CD14-positive monocyte (primary cell): Measurements from ENCODE around the gene DNAH7. TPM values are rescaled to one million over a fixed set of nuclear protein-coding genes. Genes with fewer than 3 reads are reported as not detected.

Experiments
- DNase-seq, 3 donors: peaks; one replicate each; pipeline ENCODE4 v3.0.0-alpha.2; 2011 to 2022
- H2AFZ ChIP-seq: 2 replicates; pipeline ENCODE4 v1.6.0; 2012; ENCODE audit warnings: mild to moderate bottlenecking, low read depth, low read length, inconsistent platforms; ENCODE audit not compliant: insufficient read depth, poor library complexity, severe bottlenecking
- H3K27ac ChIP-seq, 2 donors: 1 replicate in 1 of 2; 2 replicates in 1 of 2; pipeline ENCODE4 v1.5.1; 2012 to 2013; ENCODE audit warnings: low read length in 2 of 2, control low read depth in 1 of 2, inconsistent platforms in 1 of 2, low read depth in 1 of 2, mild to moderate bottlenecking in 1 of 2
- H3K27me3 ChIP-seq, 2 donors: one replicate each; pipeline versions ENCODE4 v1.6.0 to v1.6.1; 2011 to 2013; ENCODE audit warnings: low read length in 2 of 2; ENCODE audit not compliant: control insufficient read depth in 2 of 2, insufficient read depth in 2 of 2
- H3K36me3 ChIP-seq, 2 donors: replicated peaks in 1 of 2; 1 replicate in 1 of 2; 2 replicates in 1 of 2; pipeline versions ENCODE4 v1.5.1 to v1.6.1; 2012 to 2013; ENCODE audit warnings: low read length in 2 of 2, control low read depth in 1 of 2, inconsistent platforms in 1 of 2, mild to moderate bottlenecking in 1 of 2; ENCODE audit not compliant: insufficient read depth in 2 of 2, control insufficient read depth in 1 of 2
- H3K4me1 ChIP-seq, 2 donors: 1 replicate in 1 of 2; 2 replicates in 1 of 2; pipeline versions ENCODE4 v1.5.1 to v1.6.1; 2012 to 2013; ENCODE audit warnings: low read length in 2 of 2, control low read depth in 1 of 2, inconsistent platforms in 1 of 2, mild to moderate bottlenecking in 1 of 2, moderate library complexity in 1 of 2; ENCODE audit not compliant: insufficient read depth in 2 of 2, control insufficient read depth in 1 of 2
- H3K4me2 ChIP-seq: replicated peaks from 2 replicates; pipeline ENCODE3; 2012; ENCODE audit warnings: low read length, moderate library complexity, mild to moderate bottlenecking; ENCODE audit not compliant: poor library complexity, severe bottlenecking; ENCODE audit errors: extremely low read depth
- H3K4me3 ChIP-seq, 3 experiments: fragments of 200-600 bp in 1 of 3; sonication (generic) in 1 of 3; replicated peaks in 1 of 3; 1 replicate in 2 of 3; 2 replicates in 1 of 3; pipeline ENCODE4 v1.5.1; 2011 to 2013; ENCODE audit warnings: low read length in 3 of 3, mild to moderate bottlenecking in 3 of 3, control low read depth in 2 of 3, low read depth in 2 of 3, inconsistent platforms in 1 of 3, moderate library complexity in 1 of 3
- H3K79me2 ChIP-seq: 2 replicates; pipeline ENCODE4 v1.6.0; 2012; ENCODE audit warnings: mild to moderate bottlenecking, control low read depth, inconsistent platforms, low read length, moderate library complexity; ENCODE audit not compliant: insufficient read depth
- H3K9ac ChIP-seq: 2 replicates; pipeline ENCODE4 v1.6.0; 2017; ENCODE audit warnings: low read length, mild to moderate bottlenecking; ENCODE audit not compliant: insufficient read depth, poor library complexity, severe bottlenecking
- H3K9me3 ChIP-seq, 2 donors: replicated peaks in 1 of 2; 1 replicate in 1 of 2; 2 replicates in 1 of 2; pipeline versions ENCODE4 v1.5.1 to v1.6.1; 2012 to 2013; ENCODE audit warnings: low read length in 2 of 2, control low read depth in 1 of 2; ENCODE audit not compliant: control insufficient read depth in 1 of 2, insufficient read depth in 1 of 2
- H4K20me1 ChIP-seq: 2 replicates; pipeline ENCODE4 v1.6.0; 2012; ENCODE audit warnings: mild to moderate bottlenecking, low read length, control low read depth, moderate library complexity; ENCODE audit not compliant: insufficient read depth
- H3K27ac Mint-ChIP-seq, 7 donors: one replicate each; pipeline ENCODE4 v1.8.0; 2020; ENCODE audit warnings: mild to moderate bottlenecking in 7 of 7, mixed read lengths in 7 of 7, moderate library complexity in 6 of 7, inconsistent platforms in 2 of 7
- H3K27me3 Mint-ChIP-seq, 3 donors: one replicate each; pipeline ENCODE4 v1.8.0; 2021 to 2022; ENCODE audit warnings: low read depth in 3 of 3, mild to moderate bottlenecking in 3 of 3, mixed read lengths in 3 of 3, moderate library complexity in 3 of 3, inconsistent platforms in 1 of 3
- H3K36me3 Mint-ChIP-seq, 2 donors: one replicate each; pipeline ENCODE4 v1.8.0; 2020; ENCODE audit warnings: mixed read lengths in 2 of 2, inconsistent platforms in 1 of 2, mild to moderate bottlenecking in 1 of 2
- H3K4me1 Mint-ChIP-seq: one replicate; pipeline ENCODE4 v1.8.0; 2020; ENCODE audit warnings: mild to moderate bottlenecking, mixed read lengths
- H3K4me3 Mint-ChIP-seq, 2 donors: one replicate each; pipeline ENCODE4 v1.8.0; 2020; ENCODE audit warnings: mild to moderate bottlenecking in 2 of 2, mixed read lengths in 2 of 2, moderate library complexity in 1 of 2
- H3K9me3 Mint-ChIP-seq, 7 donors: one replicate each; pipeline ENCODE4 v1.8.0; 2020 to 2022; ENCODE audit warnings: mixed read lengths in 7 of 7, mild to moderate bottlenecking in 6 of 7, moderate library complexity in 6 of 7, inconsistent platforms in 2 of 7
- CTCF ChIP-seq: fragments of 200-600 bp; IDR thresholded peaks from one replicate; pipeline ENCODE4 v1.8.0; 2022; ENCODE audit warnings: antibody characterized with exemption, mild to moderate bottlenecking
- WGBS: methylation state at CpG from one replicate; pipeline ENCODE4 v1.1.5; 2013; ENCODE audit warnings: missing lambda C conversion rate; ENCODE audit not compliant: insufficient coverage; 5-methylcytosine and 5-hydroxymethylcytosine counted together
- intact Hi-C, 2 donors: fragments of 100-400 bp; cut with micrococcal nuclease; formaldehyde crosslinking; loops; one replicate each; pipeline versions ENCODE4 v1.15.0 to v1.15.1; 2023
- polyA plus RNA-seq, 3 donors: library from polyadenylated mRNA; depleted of rRNA in 1 of 3; unstranded in 2 of 3; stranded (reverse) in 1 of 3; fragments of 300-500 nt in 2 of 3; fragments of >200 nt in 1 of 3; fragmentation: Illumina TruSeq in 2 of 3; gene quantifications; 1 replicate in 2 of 3; 2 replicates in 1 of 3; pipeline ENCODE4 v1.2.3, GENCODE V29; 2012 to 2021

Gene DNAH7
- polyA plus RNA-seq, 3 donors: 0.07 TPM; not detected in 2

DNA sequence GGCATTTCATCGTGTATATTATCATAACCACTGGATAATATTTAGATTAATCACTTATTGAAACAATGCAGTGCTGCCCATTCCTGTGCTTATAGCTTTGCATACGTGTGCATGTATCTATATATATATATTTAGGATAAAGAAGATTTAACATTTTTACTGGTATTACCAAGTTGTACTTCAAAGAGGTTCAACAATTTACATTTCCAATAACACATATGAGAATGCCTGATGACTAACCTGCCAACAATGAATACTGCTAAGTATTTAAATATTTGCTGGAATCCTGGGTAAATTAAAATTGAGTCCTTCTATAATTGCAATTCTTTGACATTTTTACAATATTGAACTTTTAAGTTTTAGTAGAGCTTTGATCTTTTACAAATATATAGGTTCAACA, 300.2 kb downstream of the DNAH7 start:
- no peaks in the 10 kb centered on the region for H3K4me1 ChIP-seq
- H4K20me1 ChIP-seq: no peaks in the 10 kb centered on the region
- H3K9ac ChIP-seq: no peak overlapping the region
- H3K36me3 ChIP-seq: no peaks in the 10 kb centered on the region
- intact Hi-C loops: no loop called here
- TF ChIP-seq CTCF: no peak
- H3K79me2 ChIP-seq: no peaks in the 10 kb centered on the region
- Mint-ChIP-seq H3K4me1 (no peaks in the 10 kb centered on the region), H3K36me3 (no peaks in the 10 kb centered on the region), H3K4me3 (no peak overlapping the region), H3K27ac (no peak overlapping the region), H3K9me3 (peaks cover 0 to 7% (median 2%) of the 10 kb centered on the region in 7 donors), H3K27me3 (no peaks in the 10 kb centered on the region)
- no peak overlapping the region for H2AFZ ChIP-seq
- H3K27ac ChIP-seq: no peak overlapping the region
- WGBS: no CpG with 5 or more reads among the region's 2 CpGs
- H3K4me2 ChIP-seq: no peak overlapping the region
- DNase-seq: no peak
- no peak overlapping the region for H3K4me3 ChIP-seq
- H3K9me3 ChIP-seq: no peaks in the 10 kb centered on the region
- H3K27me3 ChIP-seq: no peaks in the 10 kb centered on the region

DNA sequence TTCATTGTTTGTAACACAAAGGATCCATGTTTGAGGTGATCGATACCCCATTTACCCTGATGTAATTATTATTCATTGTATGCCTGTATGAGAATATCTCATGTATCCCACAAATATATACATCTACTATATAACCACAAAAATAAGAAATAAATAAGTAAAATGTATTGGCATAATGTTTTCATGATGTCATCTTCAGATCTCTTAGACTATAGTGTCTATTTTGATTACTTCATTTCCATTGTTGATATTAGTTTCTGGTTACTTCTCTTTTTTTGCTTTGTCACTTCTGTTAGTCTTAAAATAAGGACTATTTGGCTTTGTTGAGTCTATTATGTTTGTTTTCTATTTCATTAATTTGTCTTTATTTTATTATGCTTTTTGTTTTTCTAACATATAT, 301.9 kb downstream of the DNAH7 start:
- Histone ChIP-seq H3K4me3 (no peak overlapping the region), H4K20me1 (no peaks in the 10 kb centered on the region), H3K4me2 (no peak overlapping the region), H3K36me3 (no peaks in the 10 kb centered on the region), H2AFZ (no peak overlapping the region), H3K4me1 (no peaks in the 10 kb centered on the region), H3K79me2 (no peaks in the 10 kb centered on the region), H3K27me3 (no peaks in the 10 kb centered on the region), H3K9ac (no peak overlapping the region), H3K27ac (no peak overlapping the region), H3K9me3 (no peaks in the 10 kb centered on the region)
- intact Hi-C loops: no loop called here
- Mint-ChIP-seq H3K4me1 (no peaks in the 10 kb centered on the region), H3K27me3 (no peaks in the 10 kb centered on the region), H3K27ac (no peak overlapping the region), H3K9me3 (peaks cover 3 to 10% (median 5%) of the 10 kb centered on the region in 7 donors), H3K4me3 (no peak overlapping the region), H3K36me3 (no peaks in the 10 kb centered on the region)
- no peak for DNase-seq
- no CpG with 5 or more reads among the region's 1 CpG for WGBS
- no peak for TF ChIP-seq CTCF
